WERI-Rb-1 (cell line): ENCODE measurements around the gene FAM217B.

Source experiments
- DNase-seq: peaks from one replicate; pipeline ENCODE4 v3.0.0-alpha.2; 2020
- H3K27ac ChIP-seq: fragments of 250-450 bp; sonication (Bioruptor Pico); 2 replicates; pipeline ENCODE4 v1.5.1; 2020; ENCODE audit warnings: mild to moderate bottlenecking, moderate library complexity
- H3K27me3 ChIP-seq: fragments of 250-450 bp; sonication (Bioruptor Pico); 2 replicates; pipeline ENCODE4 v1.5.1; 2021; ENCODE audit warnings: mild to moderate bottlenecking, low read depth, moderate library complexity; ENCODE audit not compliant: insufficient read depth, severe bottlenecking
- H3K36me3 ChIP-seq: fragments of 250-450 bp; sonication (Bioruptor Pico); 2 replicates; pipeline ENCODE4 v1.5.1; 2020; ENCODE audit warnings: mild to moderate bottlenecking, moderate library complexity
- H3K4me3 ChIP-seq: 2 replicates; pipeline ENCODE4 v1.5.1; 2011; ENCODE audit warnings: low read depth, mild to moderate bottlenecking, control low read depth, low read length
- H3K9me3 ChIP-seq: fragments of 250-450 bp; sonication (Bioruptor Pico); 2 replicates; pipeline ENCODE4 v1.5.1; 2021; ENCODE audit warnings: mild to moderate bottlenecking, moderate library complexity; ENCODE audit not compliant: severe bottlenecking
- TF ChIP-seq, protein P1 (sequence below): IDR thresholded peaks from 2 replicates; pipeline ENCODE4 v1.5.1; 2011; ENCODE audit warnings: low read depth, mild to moderate bottlenecking, control low read depth, inconsistent platforms, low read length

Gene FAM217B

GRCh38 chr20:59925899-59926298 lies 14.3 kb upstream of the FAM217B start:
- no peak overlapping the region for H3K27ac ChIP-seq
- no peak for DNase-seq
- no peak overlapping the region for H3K4me3 ChIP-seq
- peaks cover 11% of the 10 kb centered on the region for H3K27me3 ChIP-seq
- no peaks in the 10 kb centered on the region for H3K36me3 ChIP-seq
- no peaks in the 10 kb centered on the region for H3K9me3 ChIP-seq
- TF ChIP-seq, protein P1, sequence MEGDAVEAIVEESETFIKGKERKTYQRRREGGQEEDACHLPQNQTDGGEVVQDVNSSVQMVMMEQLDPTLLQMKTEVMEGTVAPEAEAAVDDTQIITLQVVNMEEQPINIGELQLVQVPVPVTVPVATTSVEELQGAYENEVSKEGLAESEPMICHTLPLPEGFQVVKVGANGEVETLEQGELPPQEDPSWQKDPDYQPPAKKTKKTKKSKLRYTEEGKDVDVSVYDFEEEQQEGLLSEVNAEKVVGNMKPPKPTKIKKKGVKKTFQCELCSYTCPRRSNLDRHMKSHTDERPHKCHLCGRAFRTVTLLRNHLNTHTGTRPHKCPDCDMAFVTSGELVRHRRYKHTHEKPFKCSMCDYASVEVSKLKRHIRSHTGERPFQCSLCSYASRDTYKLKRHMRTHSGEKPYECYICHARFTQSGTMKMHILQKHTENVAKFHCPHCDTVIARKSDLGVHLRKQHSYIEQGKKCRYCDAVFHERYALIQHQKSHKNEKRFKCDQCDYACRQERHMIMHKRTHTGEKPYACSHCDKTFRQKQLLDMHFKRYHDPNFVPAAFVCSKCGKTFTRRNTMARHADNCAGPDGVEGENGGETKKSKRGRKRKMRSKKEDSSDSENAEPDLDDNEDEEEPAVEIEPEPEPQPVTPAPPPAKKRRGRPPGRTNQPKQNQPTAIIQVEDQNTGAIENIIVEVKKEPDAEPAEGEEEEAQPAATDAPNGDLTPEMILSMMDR = no peak

GRCh38 chr20:59931511-59932312 lies 8.5 kb upstream of the FAM217B start:
- Histone ChIP-seq H3K27me3 (no peaks in the 10 kb centered on the region), H3K9me3 (no peaks in the 10 kb centered on the region), H3K4me3 (no peak overlapping the region), H3K27ac (no peak overlapping the region), H3K36me3 (no peaks in the 10 kb centered on the region)
- TF ChIP-seq, protein P1 = no peak
- no peak for DNase-seq

DNA sequence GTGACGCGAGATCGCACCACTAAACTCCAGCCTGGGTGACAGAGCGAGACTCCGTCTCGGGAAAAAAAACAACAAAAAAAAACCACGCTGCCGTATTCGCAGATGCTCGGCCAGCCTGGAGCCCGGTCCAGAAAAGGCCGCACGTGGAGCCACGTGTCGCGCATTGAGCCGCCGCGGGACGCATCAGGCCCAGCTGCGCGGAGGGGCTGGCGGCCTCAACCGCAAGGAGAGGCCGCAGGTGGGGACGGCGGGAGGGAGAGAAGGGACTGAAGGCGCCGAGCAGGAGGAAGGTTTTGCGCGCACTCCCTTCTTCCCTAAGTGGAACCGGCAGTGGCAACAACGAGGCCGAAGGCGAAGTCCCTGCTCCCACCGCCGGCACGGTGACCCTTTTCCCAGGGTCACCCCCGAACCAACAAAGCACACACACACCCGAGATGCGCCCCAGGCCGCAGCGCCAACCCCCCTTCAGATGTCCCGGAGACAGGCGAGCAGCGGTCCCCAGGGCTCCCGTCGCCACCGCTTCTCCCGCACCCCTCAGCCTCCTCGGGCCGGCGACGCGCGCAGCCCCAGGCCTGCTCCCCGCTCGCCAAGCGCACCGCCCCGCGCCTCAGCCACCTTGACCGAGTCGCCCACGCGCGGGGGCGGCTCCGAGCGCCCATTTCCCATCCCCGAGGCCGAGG lies 7.4 kb upstream of the FAM217B start:
- TF ChIP-seq, protein P1 = no peak
- H3K4me3 ChIP-seq = no peak overlapping the region
- no peak for DNase-seq

DNA sequence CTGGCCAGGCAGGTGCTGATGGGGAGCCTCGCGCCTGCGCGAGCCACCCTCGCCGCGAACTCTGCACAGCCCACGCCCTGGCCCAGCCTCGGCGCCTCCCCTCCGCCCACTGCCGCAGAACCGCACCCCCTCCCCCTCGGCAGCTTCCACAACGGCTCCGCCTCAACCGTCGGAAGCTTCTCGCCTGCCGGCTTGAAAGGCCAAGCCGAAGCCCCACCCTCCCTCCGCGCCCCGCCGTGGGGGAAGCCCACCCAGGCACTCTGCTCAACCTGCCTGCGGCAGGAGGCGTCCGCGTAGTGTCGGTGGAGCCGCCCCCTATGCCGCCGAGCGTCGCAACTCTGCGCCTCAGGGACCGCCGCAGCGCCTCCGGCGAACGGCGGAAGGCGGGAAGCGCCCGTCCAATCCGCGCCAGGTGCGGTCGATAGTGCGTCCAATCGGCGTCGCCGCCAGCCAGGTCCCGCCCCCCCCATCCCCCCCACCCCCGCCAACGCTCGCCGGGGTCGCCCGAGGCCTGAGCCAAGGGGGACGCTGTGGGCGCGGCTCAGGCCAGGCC lies 6.8 kb upstream of the FAM217B start, which contains the start of gene SYCP2:
Gene SYCP2, minus strand, starts transcription at position 342 of the 553 bp plus-strand sequence. CDS start 11,224 bp downstream, outside the sequence.
- H3K27ac ChIP-seq = no peak within 1 kb of the TSS
- no peaks in the 10 kb centered on the region for H3K27me3 ChIP-seq
- DNase-seq = no peak

More for the DNA sequence above, 7.4 kb upstream of the FAM217B start:
- H3K36me3 ChIP-seq = no peaks in the 10 kb centered on the region
- H3K27me3 ChIP-seq = no peaks in the 10 kb centered on the region
- no peaks in the 10 kb centered on the region for H3K9me3 ChIP-seq
- H3K27ac ChIP-seq = no peak overlapping the region

DNA sequence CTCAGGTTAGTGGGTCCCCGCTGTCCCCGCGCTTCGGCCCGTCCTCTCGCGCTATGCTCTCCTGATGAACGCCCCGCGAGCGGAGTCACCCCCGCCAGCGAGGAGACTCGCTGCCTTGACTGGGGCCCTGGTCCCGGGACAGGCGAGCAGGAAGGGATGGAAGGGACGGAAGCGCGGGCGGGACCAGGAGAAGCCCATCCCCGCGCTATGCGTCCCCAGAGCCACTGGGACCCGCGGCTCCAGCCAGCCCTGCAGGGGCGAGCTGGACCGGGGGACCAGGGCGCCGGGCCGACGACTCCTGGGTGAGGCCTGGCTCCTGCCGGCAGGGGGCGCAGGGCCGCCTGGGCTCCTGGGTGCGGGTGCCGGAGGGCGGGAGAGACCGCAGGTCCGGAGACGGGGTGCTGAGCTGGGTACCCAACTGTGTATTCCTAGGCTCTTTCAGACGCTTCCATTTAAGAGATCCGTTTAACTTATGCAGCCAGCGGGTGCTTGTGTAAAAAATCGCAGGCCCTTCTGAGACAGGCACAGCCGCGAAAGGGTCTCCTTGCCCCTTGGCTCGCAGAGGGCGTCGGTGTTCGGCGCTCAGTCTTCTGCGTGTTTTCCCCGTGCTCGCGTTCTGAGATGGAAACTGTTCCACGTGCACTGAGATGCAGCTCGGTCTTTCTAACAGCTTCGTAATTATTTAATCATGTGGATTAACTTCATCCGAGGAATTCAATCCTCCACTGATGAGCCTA lies 6.2 kb upstream of the FAM217B start:
- Histone ChIP-seq H3K9me3 (no peaks in the 10 kb centered on the region), H3K27me3 (no peaks in the 10 kb centered on the region), H3K27ac (no peak overlapping the region), H3K4me3 (peak overlapping the region; percentile 48), H3K36me3 (no peaks in the 10 kb centered on the region)
- peak; percentile 78 for DNase-seq
- TF ChIP-seq, protein P1 = peak; percentile 95

More for the DNA sequence above, 6.8 kb upstream of the FAM217B start, which contains the start of gene SYCP2:
- H3K9me3 ChIP-seq = no peaks in the 10 kb centered on the region
- H3K36me3 ChIP-seq = no peaks in the 10 kb centered on the region
- peak within 1 kb of the TSS; percentile 48 for H3K4me3 ChIP-seq
- TF ChIP-seq, protein P1 = no peak
